Measurements from ENCODE around the gene TBR1. TPM values are rescaled to one million over a fixed set of nuclear protein-coding genes. Genes with fewer than 3 reads are reported as not detected.

TBR1 gene
- total and polyA plus RNA-seq, 10 of the 15 experiments (the other 5 are each of a cell fraction or from before 2014, with no cell fraction given), result 0.01 TPM; not detected in 9

GRCh38 chr2:161414042-161415033 is 1.8 kb upstream of the TBR1 start (continued):
- no peak for TF ChIP-seq SKIL (IDR thresholded peaks at IDR 0.05; ENCODE audit: low read depth, poor library complexity, severe bottlenecking)

GRCh38 chr2:161415034-161415986 is 787 bp upstream of the TBR1 start:
- Histone ChIP-seq H3K27ac (ENCODE audit: control insufficient read depth, insufficient read depth) (no peak overlapping the region), H3K4me2 (ENCODE audit: control insufficient read depth, insufficient read depth) (peak overlapping the region; percentile 94), H4K20me1 (ENCODE audit: control insufficient read depth, insufficient read depth) (no peaks in the 10 kb centered on the region), H3K9me3 (replicated peaks; ENCODE audit: control insufficient read depth, insufficient read depth, low read length) (no peaks in the 10 kb centered on the region; the same call in 2 of the 3 replicates), H3K9ac (ENCODE audit: control insufficient read depth, insufficient read depth, low read length) (no peak overlapping the region), H3K79me2 (ENCODE audit: control insufficient read depth, insufficient read depth, low read length) (no peaks in the 10 kb centered on the region), H3K36me3 (ENCODE audit: control insufficient read depth in 2 of 2, insufficient read depth in 2 of 2, low read length in 1 of 2) (no peaks in the 10 kb centered on the region), H3K4me1 (ENCODE audit: control insufficient read depth, insufficient read depth, low read length) (peaks cover 5% of the 10 kb centered on the region; the same call in 1 of the 2 replicates), H2AFZ (ENCODE audit: control insufficient read depth, low read depth, low read length) (no peak overlapping the region), H3K4me3 (peak overlapping the region; percentile 39; the same call in 1 of the 2 replicates), H3K27me3 (replicated peaks in 1 of 2; ENCODE audit: control insufficient read depth in 2 of 2, insufficient read depth in 2 of 2, low read length in 1 of 2) (peaks cover 23 to 44% of the 10 kb centered on the region in 2 experiments)
- TF ChIP-seq SP1 (IDR thresholded peaks at IDR 0.05; ENCODE audit: low read depth, low read length) (no peak), EZH2 (IDR thresholded peaks at IDR 0.05; ENCODE audit: borderline replicate concordance, control insufficient read depth, low read depth, low read length) (peak; percentile 54; the same call in 1 of the 2 replicates)
- CTCF ChIA-PET, result interaction anchor here (0.9 to 1.3 kb wide), 2 partner anchors 18 to 530 kb away, joined by 3 read pairs; no protein-coding TSS in a partner anchor
- SMC1A ChIA-PET (ENCODE audit: uncharacterized antibody, unreplicated experiment), result no interaction called here
- BruUV-seq (replicated peaks), result no TSS peak
- DNase-seq (ENCODE audit: low read depth, low spot score) (no peak), FAIRE-seq (no peak), ATAC-seq (peak; percentile 47)
- POLR2A ChIA-PET, result no interaction called here
- intact Hi-C loops (cut with micrococcal nuclease; ENCODE audit: unreplicated experiment) (no loop called here), in situ Hi-C loops (cut with MboI) (no loop called here)
- 18% methylated on average over 29 of the region's 29 CpGs for WGBS (ENCODE audit: insufficient coverage, insufficient replicate concordance, low lambda C conversion rate, missing lambda C conversion rate)
- RAD21 ChIA-PET (ENCODE audit: unreplicated experiment), result no interaction called here

Measured in GM12878 (cell line).